ENCODE data around the gene NR2C1. TPM values are rescaled to one million over a fixed set of nuclear protein-coding genes. Genes with fewer than 3 reads are reported as not detected.

NR2C1 gene
- total RNA-seq, 1 donor from 2014 or later, result 187 TPM

GRCh38 chr12:95034750-95035149 is 38.7 kb downstream of the NR2C1 start:
- H3K27ac ChIP-seq, result no peak overlapping the region
- TF ChIP-seq EZH2phosphoT487 (IDR thresholded peaks at IDR 0.05), result no peak
- TF ChIP-seq CTCF (IDR thresholded peaks at IDR 0.05), result no peak
- no peak for TF ChIP-seq EZH2 (IDR thresholded peaks at IDR 0.05)
- H2AFZ ChIP-seq (replicated peaks), result no peak overlapping the region
- no peaks in the 10 kb centered on the region for H3K9me3 ChIP-seq (ENCODE audit: low read depth)
- Mint-ChIP-seq H3K27ac (no peak overlapping the region), H3K4me1 (no peaks in the 10 kb centered on the region), H3K36me3 (peaks cover 13% of the 10 kb centered on the region), H3K9me3 (no peaks in the 10 kb centered on the region), H3K4me3 (no peak overlapping the region), H3K27me3 (ENCODE audit: insufficient read depth, low read depth) (no peaks in the 10 kb centered on the region)
- peaks cover 15% of the 10 kb centered on the region for H3K36me3 ChIP-seq
- no peaks in the 10 kb centered on the region for H3K4me1 ChIP-seq
- no peaks in the 10 kb centered on the region for H3K79me2 ChIP-seq (ENCODE audit: low read depth)
- H3K27me3 ChIP-seq, result no peaks in the 10 kb centered on the region
- no peak overlapping the region for H3K4me3 ChIP-seq
- H4K20me1 ChIP-seq (ENCODE audit: low read depth), result peaks cover 3% of the 10 kb centered on the region
- H3K4me2 ChIP-seq, result no peak overlapping the region
- no peak overlapping the region for H3K9ac ChIP-seq
- DNase-seq (ENCODE audit: low spot score), result no peak
- H3F3A ChIP-seq (ENCODE audit: low read depth), result no peaks in the 10 kb centered on the region

GRCh38 chr12:95022477-95022876 is 50.9 kb downstream of the NR2C1 start:
- Mint-ChIP-seq H3K4me1 (no peaks in the 10 kb centered on the region), H3K9me3 (no peaks in the 10 kb centered on the region), H3K36me3 (peaks cover 6% of the 10 kb centered on the region), H3K27me3 (ENCODE audit: insufficient read depth, low read depth) (peaks cover 2% of the 10 kb centered on the region), H3K27ac (no peak overlapping the region), H3K4me3 (no peak overlapping the region)
- H3K36me3 ChIP-seq, result peaks cover 15% of the 10 kb centered on the region
- H2AFZ ChIP-seq (replicated peaks), result no peak overlapping the region
- no peaks in the 10 kb centered on the region for H3K9me3 ChIP-seq (ENCODE audit: low read depth)
- H3K4me3 ChIP-seq, result no peak overlapping the region
- no peak overlapping the region for H3K4me2 ChIP-seq
- no peaks in the 10 kb centered on the region for H4K20me1 ChIP-seq (ENCODE audit: low read depth)
- no peaks in the 10 kb centered on the region for H3K79me2 ChIP-seq (ENCODE audit: low read depth)
- H3K27ac ChIP-seq, result no peak overlapping the region
- no peak overlapping the region for H3K9ac ChIP-seq
- TF ChIP-seq EZH2 (IDR thresholded peaks at IDR 0.05), result no peak
- TF ChIP-seq EZH2phosphoT487 (IDR thresholded peaks at IDR 0.05), result no peak
- TF ChIP-seq CTCF (IDR thresholded peaks at IDR 0.05), result no peak
- no peaks in the 10 kb centered on the region for H3F3A ChIP-seq (ENCODE audit: low read depth)
- no peak for DNase-seq (ENCODE audit: low spot score)
- no peaks in the 10 kb centered on the region for H3K4me1 ChIP-seq
- no peaks in the 10 kb centered on the region for H3K27me3 ChIP-seq

- H3K36me3 ChIP-seq, result peaks cover 10% of the 10 kb centered on the region
- no peaks in the 10 kb centered on the region for H3K4me1 Mint-ChIP-seq
- no peak overlapping the region for H3K4me3 Mint-ChIP-seq
- H3K9me3 ChIP-seq (ENCODE audit: low read depth), result no peaks in the 10 kb centered on the region
- H3K9me3 Mint-ChIP-seq, result no peaks in the 10 kb centered on the region
- no peaks in the 10 kb centered on the region for H3K79me2 ChIP-seq (ENCODE audit: low read depth)
- no peak overlapping the region for H3K4me3 ChIP-seq
- H3K27me3 ChIP-seq, result no peaks in the 10 kb centered on the region
- TF ChIP-seq EZH2 (IDR thresholded peaks at IDR 0.05) (no peak), EZH2phosphoT487 (IDR thresholded peaks at IDR 0.05) (no peak), CTCF (IDR thresholded peaks at IDR 0.05) (no peak)
- H3K4me2 ChIP-seq, result no peak overlapping the region
- H3K9ac ChIP-seq, result no peak overlapping the region
- H3K4me1 ChIP-seq, result no peaks in the 10 kb centered on the region
- H3K27ac ChIP-seq, result no peak overlapping the region
- no peak overlapping the region for H2AFZ ChIP-seq (replicated peaks)
- H3F3A ChIP-seq (ENCODE audit: low read depth), result no peaks in the 10 kb centered on the region
- peaks cover 2% of the 10 kb centered on the region for H3K27me3 Mint-ChIP-seq (ENCODE audit: insufficient read depth, low read depth)
- H4K20me1 ChIP-seq (ENCODE audit: low read depth), result no peaks in the 10 kb centered on the region
- DNase-seq (ENCODE audit: low spot score), result no peak
- H3K27ac Mint-ChIP-seq, result no peak overlapping the region
- H3K36me3 Mint-ChIP-seq, result peaks cover 7% of the 10 kb centered on the region
These were observed 55.9 kb downstream of the NR2C1 start for GRCh38 chr12:95017482-95017881.

All from neural progenitor cell (in vitro differentiated cells).